K562 (cell line): ENCODE data around the gene HIVEP3. TPM values are rescaled to one million over a fixed set of nuclear protein-coding genes. Genes with fewer than 3 reads are reported as not detected.

Experiments
- ATAC-seq: fragments of 200-7000 bp; cut with Tn5 transposase; 3 replicates; pipeline ENCODE4 v1.9.1; 2020; ENCODE audit warnings: moderate library complexity
- BruUV-seq: library from RNA; stranded (reverse); fragments of 400-500 nt; replicated peaks from 2 replicates; lab custom pipeline; 2021; lab: Mats Ljungman, UMichigan
- CTCF ChIA-PET: fragments of 300-600 bp; formaldehyde crosslinking; extraction: SDS; loops from one replicate; lab custom pipeline; 2021; ENCODE audit warnings: low intra/inter-chr PET ratio; lab: Yijun Ruan, JAX
- POLR2A ChIA-PET: fragments of 300-600, 350-650 bp; sonication (Branson Sonifier 250); formaldehyde crosslinking; extraction: SDS; loops from one replicate; lab custom pipeline; 2021; ENCODE audit warnings: antibody characterized with exemption, inconsistent platforms; lab: Yijun Ruan, JAX
- DNase-seq, 4 experiments: peaks; one replicate each; pipeline versions ENCODE4 v3.0.0 to v3.0.0-alpha.2; 2011 to 2018; ENCODE audit warnings: low spot score in 3 of 4, mixed read lengths in 3 of 4; ENCODE audit errors: extremely low read depth in 1 of 4
- FAIRE-seq: peaks from 2 replicates; lab custom pipeline; 2011; peaks lifted over from hg19 to GRCh38; lab: Jason Lieb, UNC
- H2AFZ ChIP-seq: 2 replicates; pipeline ENCODE4 v1.6.0; 2011; ENCODE audit warnings: low read depth, low read length, control low read depth, inconsistent platforms
- H3K27ac ChIP-seq: fragments of 200-600 bp; 3 replicates; pipeline ENCODE4 v1.8.0; 2011; ENCODE audit warnings: low read depth, mild to moderate bottlenecking, control low read depth, inconsistent platforms, low read length, moderate library complexity, mixed read lengths; ENCODE audit errors: extremely low read depth
- H3K27me3 ChIP-seq, 2 experiments: fragments of 300-600 bp in 1 of 2; 2 replicates in 1 of 2; 3 replicates in 1 of 2; pipeline versions ENCODE4 v1.6.0 to v1.8.0; 2011; ENCODE audit warnings: inconsistent platforms in 2 of 2, low read length in 2 of 2, mild to moderate bottlenecking in 1 of 2, mixed read lengths in 1 of 2, moderate library complexity in 1 of 2; ENCODE audit not compliant: control insufficient read depth in 2 of 2, insufficient read depth in 2 of 2
- H3K36me3 ChIP-seq: fragments of 300-600 bp; 3 replicates; pipeline ENCODE4 v1.8.0; 2011; ENCODE audit warnings: mild to moderate bottlenecking, low read length, inconsistent platforms; ENCODE audit not compliant: control insufficient read depth, insufficient read depth
- H3K4me1 ChIP-seq, 2 experiments: fragments of 200-600 bp in 1 of 2; replicated peaks in 1 of 2; 2 replicates in 1 of 2; 3 replicates in 1 of 2; pipeline versions ENCODE4 v1.5.1 to v1.8.0; 2011; ENCODE audit warnings: inconsistent platforms in 2 of 2, low read length in 2 of 2, mild to moderate bottlenecking in 1 of 2, mixed read lengths in 1 of 2, moderate library complexity in 1 of 2; ENCODE audit not compliant: control insufficient read depth in 2 of 2, insufficient read depth in 2 of 2
- H3K4me2 ChIP-seq: 2 replicates; pipeline ENCODE4 v1.6.1; 2011; ENCODE audit warnings: low read length, control low read depth, inconsistent platforms, mixed read lengths; ENCODE audit not compliant: insufficient read depth
- H3K4me3 ChIP-seq: fragments of 200-600 bp; sonication (generic), shearing (Covaris generic); 2 replicates; pipeline ENCODE4 v1.5.1; 2016; ENCODE audit warnings: control low read depth, inconsistent platforms
- H3K79me2 ChIP-seq: fragments of 200-600 bp; 3 replicates; pipeline ENCODE4 v1.8.0; 2011; ENCODE audit warnings: low read length, inconsistent platforms; ENCODE audit not compliant: control insufficient read depth, insufficient read depth
- H3K9ac ChIP-seq, 2 experiments: 2 replicates each; pipeline versions ENCODE4 v1.6.0 to v1.6.1; 2011; ENCODE audit warnings: low read depth in 2 of 2, low read length in 2 of 2, control low read depth in 1 of 2, inconsistent platforms in 1 of 2, mild to moderate bottlenecking in 1 of 2, mixed read lengths in 1 of 2; ENCODE audit not compliant: insufficient read depth in 1 of 2
- H3K9me1 ChIP-seq: one replicate; pipeline ENCODE4 v1.6.0; 2011; ENCODE audit warnings: inconsistent platforms, mild to moderate bottlenecking, low read length, moderate library complexity; ENCODE audit not compliant: control insufficient read depth, insufficient read depth
- H3K9me3 ChIP-seq: replicated peaks from 2 replicates; pipeline ENCODE4 v1.5.1; 2011; ENCODE audit warnings: low read depth, low read length, inconsistent platforms; ENCODE audit not compliant: control insufficient read depth, insufficient read depth
- H4K20me1 ChIP-seq: replicated peaks from 2 replicates; pipeline ENCODE4 v1.6.1; 2011; ENCODE audit warnings: low read length, inconsistent platforms, mixed read lengths; ENCODE audit not compliant: control insufficient read depth, insufficient read depth
- AFF1 ChIP-seq, 2 experiments: fragments of 450-650 bp; IDR thresholded peaks; 2 replicates each; pipeline ENCODE4 v1.6.1; 2018; ENCODE audit warnings: mild to moderate bottlenecking in 2 of 2, low read depth in 1 of 2; ENCODE audit not compliant: partially characterized antibody in 2 of 2
- CUX1 ChIP-seq: fragments of 200-800 bp; sonication (Bioruptor generic); IDR thresholded peaks from 2 replicates; pipeline ENCODE4 v1.6.1; 2016; ENCODE audit warnings: missing genetic modification characterization, missing compliant biosample characterization
- ERF ChIP-seq: fragments of 450-650 bp; formaldehyde crosslinking; IDR thresholded peaks from 2 replicates; pipeline ENCODE4 v1.4.0; 2020; ENCODE audit warnings: mild to moderate bottlenecking, mixed read lengths
- ETV1 ChIP-seq: fragments of 450-650 bp; conservative IDR thresholded peaks from 2 replicates; pipeline ENCODE4 v1.6.1; 2016; ENCODE audit warnings: missing genetic modification characterization, control low read depth, low read depth, missing compliant biosample characterization
- MEIS2 ChIP-seq: fragments of 450-650 bp; IDR thresholded peaks from 2 replicates; pipeline ENCODE4 v1.6.1; 2014; ENCODE audit warnings: mild to moderate bottlenecking; ENCODE audit not compliant: partially characterized antibody
- MLLT1 ChIP-seq, 2 experiments: fragments of 450-650 bp; IDR thresholded peaks; 2 replicates each; pipeline ENCODE4 v1.6.1; 2016
- NFXL1 ChIP-seq: fragments of 450-650 bp; formaldehyde crosslinking; IDR thresholded peaks from 2 replicates; pipeline ENCODE4 v1.4.0; 2021; ENCODE audit warnings: mild to moderate bottlenecking
- SRSF9 ChIP-seq: fragments of 200-400 bp; formaldehyde crosslinking; IDR thresholded peaks from 2 replicates; pipeline ENCODE4 v1.6.1; 2017; ENCODE audit warnings: low read depth, low read length, borderline replicate concordance
- ZNF778 ChIP-seq: fragments of 450-650 bp; formaldehyde crosslinking; IDR thresholded peaks from 2 replicates; pipeline ENCODE4 v1.4.0; 2020; ENCODE audit warnings: mild to moderate bottlenecking, moderate library complexity
- WGBS: fragments of 100-300 bp; shearing (Covaris generic); methylation state at CpG from one replicate; pipeline ENCODE4 v1.1.6; 2016; ENCODE audit warnings: low coverage, mixed read lengths; ENCODE audit not compliant: insufficient coverage; ENCODE audit errors: missing lambda C conversion rate; 5-methylcytosine and 5-hydroxymethylcytosine counted together
- in situ Hi-C: fragments of 300-500 bp; cut with MboI; formaldehyde crosslinking; loops from 4 replicates; pipeline ENCODE4 v1.15.0; 2018; ENCODE audit warnings: inconsistent platforms, mixed read lengths
- intact Hi-C: fragments of 100-400 bp; cut with micrococcal nuclease; formaldehyde crosslinking; loops from 2 replicates; pipeline ENCODE4 v1.14.2; 2022
- polyA plus RNA-seq, 8 experiments: library from polyadenylated mRNA; depleted of rRNA in 4 of 8; stranded (reverse) in 5 of 8; unstranded in 3 of 8; fragments of >200 nt; fragmentation: Nextera tagmentation in 2 of 8; fragmentation: Illumina TruSeq in 1 of 8; extraction: Ambion mirVana in 2 of 8; extraction: Trizol in 1 of 8; gene quantifications; 2 replicates each; pipeline versions ENCODE4 v1.2.1 to v1.2.3, GENCODE V29; 2011 to 2014; ENCODE audit warnings: inconsistent platforms in 1 of 8, missing spikeins in 1 of 8
- total RNA-seq, 7 experiments: library from RNA; depleted of rRNA in 6 of 7; stranded (reverse); fragments of >200 nt in 6 of 7; fragmentation: Illumina TruSeq in 2 of 7; extraction: Trizol in 2 of 7; gene quantifications; 2 replicates each; pipeline versions ENCODE4 v1.2.1 to v1.2.3, GENCODE V29; 2011 to 2021; ENCODE audit warnings: low replicate concordance in 1 of 7

HIVEP3 gene
- total and polyA plus RNA-seq, 9 of the 15 experiments (the other 6 are each of a cell fraction or from before 2014, with no cell fraction given): 0.09 to 0.58 (median 0.34) TPM; not detected in 1

- no peak for TF ChIP-seq AFF1 (IDR thresholded peaks at IDR 0.05; ENCODE audit: low read depth in 1 of 2, partially characterized antibody in 2 of 2)
- TF ChIP-seq NFXL1: no peak
- no peak for TF ChIP-seq ERF (CRISPR knock-in tag)
- TF ChIP-seq MEIS2: no peak
These were observed 450.5 kb downstream of the HIVEP3 start (continued) for GRCh38 chr1:41468122-41468762.

GRCh38 chr1:41467673-41468072, 451.0 kb downstream of the HIVEP3 start:
- Histone ChIP-seq H3K79me2 (no peaks in the 10 kb centered on the region), H2AFZ (no peak overlapping the region), H3K27me3 (peaks cover 20 to 56% of the 10 kb centered on the region in 2 experiments), H3K9ac (no peak overlapping the region), H3K4me1 (no peaks in the 10 kb centered on the region), H3K36me3 (no peaks in the 10 kb centered on the region), H3K9me1 (no peaks in the 10 kb centered on the region), H3K27ac (no peak overlapping the region), H3K4me3 (no peak overlapping the region), H3K4me2 (no peak overlapping the region), H4K20me1 (0 out of 2 replicates have a peak, but pooled peaks cover 11% of the 10 kb centered on the region), H3K9me3 (no peaks in the 10 kb centered on the region)
- intact Hi-C loops (no loop called here), in situ Hi-C loops (no loop called here)
- ATAC-seq (no peak), DNase-seq (no peak), FAIRE-seq (no peak)
- BruUV-seq: no TSS peak
- CTCF ChIA-PET: no interaction called here
- 0% methylated on average over 4 of the region's 4 CpGs for WGBS
- TF ChIP-seq ETV1 (tag) (no peak), MLLT1 (IDR thresholded peaks at IDR 0.05) (no peak), ZNF778 (CRISPR knock-in tag) (no peak), SRSF9 (no peak), CUX1 (no peak)
- POLR2A ChIA-PET: interaction anchor here (0.7 to 0.8 kb wide), 2 partner anchors 15 to 30 kb away, joined by 3 to 4 read pairs; no protein-coding TSS in a partner anchor
